Gastrocnemius medialis (tissue), 4 donors: ENCODE data around the gene LOXL3. TPM values are rescaled to one million over a fixed set of nuclear protein-coding genes. Genes with fewer than 3 reads are reported as not detected.

Source experiments
- ATAC-seq, 2 donors: fragments of 150-250 bp; one replicate each; pipeline ENCODE4 v1.9.1; 2016
- DNase-seq, 2 donors: peaks; one replicate each; pipeline ENCODE4 v3.0.0-alpha.2; 2019
- H3K27ac ChIP-seq, 4 donors: fragments of 200-600 bp; sonication (generic); 1 replicate in 1 of 4; 2 replicates in 3 of 4; pipeline ENCODE4 v1.5.1; 2016 to 2018; ENCODE audit warnings: mild to moderate bottlenecking in 2 of 4, moderate library complexity in 1 of 4
- H3K27me3 ChIP-seq, 3 donors: fragments of 200-600 bp; sonication (generic) in 2 of 3; 1 replicate in 1 of 3; 2 replicates in 2 of 3; pipeline versions ENCODE4 v1.5.1 to v1.6.0; 2016 to 2019; ENCODE audit warnings: mild to moderate bottlenecking in 1 of 3, moderate library complexity in 1 of 3
- H3K36me3 ChIP-seq, 2 donors: fragments of 200-600 bp; sonication (generic) in 1 of 2; one replicate each; pipeline ENCODE4 v1.5.1; 2017 to 2018
- H3K4me1 ChIP-seq, 2 donors: fragments of 200-600 bp; sonication (generic) in 1 of 2; one replicate each; pipeline ENCODE4 v1.5.1; 2016 to 2017; ENCODE audit warnings: mild to moderate bottlenecking in 2 of 2
- H3K4me3 ChIP-seq, 4 donors: fragments of 200-600 bp; sonication (generic) in 3 of 4; 1 replicate in 1 of 4; 2 replicates in 3 of 4; pipeline ENCODE4 v1.5.1; 2016 to 2019; ENCODE audit warnings: mild to moderate bottlenecking in 2 of 4
- H3K9me3 ChIP-seq, 3 donors: fragments of 200-600 bp; sonication (generic) in 2 of 3; 1 replicate in 1 of 3; 2 replicates in 2 of 3; pipeline ENCODE4 v1.5.1; 2016 to 2019
- POLR2A ChIP-seq, 2 donors: fragments of 450-650 bp; IDR thresholded peaks; one replicate each; pipeline ENCODE4 v1.6.1; 2017; ENCODE audit warnings: antibody characterized with exemption in 2 of 2, mild to moderate bottlenecking in 2 of 2, moderate library complexity in 2 of 2
- in situ Hi-C, 4 donors: fragments of 200-750 bp; cut with MboI; loops; one replicate each; pipeline versions ENCODE4 v1.15.0 to v1.8.0; 2017; ENCODE audit warnings: low sequenced_read_pairs in 4 of 4
- intact Hi-C: fragments of 100-400 bp; cut with DNase I; formaldehyde crosslinking; loops from one replicate; pipeline ENCODE4 v1.15.1; 2023; ENCODE audit warnings: low total_unique reads
- total RNA-seq, 4 donors: library from RNA; depleted of rRNA; stranded (reverse); fragments of >200 nt; gene quantifications; one replicate each; pipeline versions ENCODE4 v1.1.0 to v1.2.3, GENCODE V29; 2016
- TF ChIP-seq, protein P1 (sequence below), 5 experiments: fragments of 450-650 bp in 3 of 5; fragments of 200-600 bp in 2 of 5; sonication (generic) in 2 of 5; IDR thresholded peaks in 4 of 5; conservative IDR thresholded peaks in 1 of 5; 1 replicate in 4 of 5; 2 replicates in 1 of 5; pipeline ENCODE4 v1.5.1; 2016 to 2019; ENCODE audit warnings: antibody characterized with exemption in 5 of 5, mild to moderate bottlenecking in 3 of 5, moderate library complexity in 3 of 5

The LOXL3 gene
- total RNA-seq, 4 donors from 2014 or later, result 0.65 to 1.3 (median 0.95) TPM

GRCh38 chr2:74513605-74514367 lies 40.0 kb downstream of the LOXL3 start:
- ATAC-seq (no peak), DNase-seq (no peak)
- Histone ChIP-seq H3K4me3 (no peak overlapping the region), H3K4me1 (peaks cover 7 to 17% of the 10 kb centered on the region in 2 donors), H3K27me3 (peaks cover 79 to 93% (median 83%) of the 10 kb centered on the region in 3 donors), H3K36me3 (no peaks in the 10 kb centered on the region), H3K9me3 (no peaks in the 10 kb centered on the region), H3K27ac (no peak overlapping the region)
- intact Hi-C loops (no loop called here), in situ Hi-C loops (no loop called here)
- TF ChIP-seq, protein P1, sequence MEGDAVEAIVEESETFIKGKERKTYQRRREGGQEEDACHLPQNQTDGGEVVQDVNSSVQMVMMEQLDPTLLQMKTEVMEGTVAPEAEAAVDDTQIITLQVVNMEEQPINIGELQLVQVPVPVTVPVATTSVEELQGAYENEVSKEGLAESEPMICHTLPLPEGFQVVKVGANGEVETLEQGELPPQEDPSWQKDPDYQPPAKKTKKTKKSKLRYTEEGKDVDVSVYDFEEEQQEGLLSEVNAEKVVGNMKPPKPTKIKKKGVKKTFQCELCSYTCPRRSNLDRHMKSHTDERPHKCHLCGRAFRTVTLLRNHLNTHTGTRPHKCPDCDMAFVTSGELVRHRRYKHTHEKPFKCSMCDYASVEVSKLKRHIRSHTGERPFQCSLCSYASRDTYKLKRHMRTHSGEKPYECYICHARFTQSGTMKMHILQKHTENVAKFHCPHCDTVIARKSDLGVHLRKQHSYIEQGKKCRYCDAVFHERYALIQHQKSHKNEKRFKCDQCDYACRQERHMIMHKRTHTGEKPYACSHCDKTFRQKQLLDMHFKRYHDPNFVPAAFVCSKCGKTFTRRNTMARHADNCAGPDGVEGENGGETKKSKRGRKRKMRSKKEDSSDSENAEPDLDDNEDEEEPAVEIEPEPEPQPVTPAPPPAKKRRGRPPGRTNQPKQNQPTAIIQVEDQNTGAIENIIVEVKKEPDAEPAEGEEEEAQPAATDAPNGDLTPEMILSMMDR (IDR thresholded peaks at IDR 0.05 in 4 of 5, conservative IDR thresholded peaks at IDR 0.05 in 1 of 5), result no peak
- no peak for TF ChIP-seq POLR2A (IDR thresholded peaks at IDR 0.05)

DNA sequence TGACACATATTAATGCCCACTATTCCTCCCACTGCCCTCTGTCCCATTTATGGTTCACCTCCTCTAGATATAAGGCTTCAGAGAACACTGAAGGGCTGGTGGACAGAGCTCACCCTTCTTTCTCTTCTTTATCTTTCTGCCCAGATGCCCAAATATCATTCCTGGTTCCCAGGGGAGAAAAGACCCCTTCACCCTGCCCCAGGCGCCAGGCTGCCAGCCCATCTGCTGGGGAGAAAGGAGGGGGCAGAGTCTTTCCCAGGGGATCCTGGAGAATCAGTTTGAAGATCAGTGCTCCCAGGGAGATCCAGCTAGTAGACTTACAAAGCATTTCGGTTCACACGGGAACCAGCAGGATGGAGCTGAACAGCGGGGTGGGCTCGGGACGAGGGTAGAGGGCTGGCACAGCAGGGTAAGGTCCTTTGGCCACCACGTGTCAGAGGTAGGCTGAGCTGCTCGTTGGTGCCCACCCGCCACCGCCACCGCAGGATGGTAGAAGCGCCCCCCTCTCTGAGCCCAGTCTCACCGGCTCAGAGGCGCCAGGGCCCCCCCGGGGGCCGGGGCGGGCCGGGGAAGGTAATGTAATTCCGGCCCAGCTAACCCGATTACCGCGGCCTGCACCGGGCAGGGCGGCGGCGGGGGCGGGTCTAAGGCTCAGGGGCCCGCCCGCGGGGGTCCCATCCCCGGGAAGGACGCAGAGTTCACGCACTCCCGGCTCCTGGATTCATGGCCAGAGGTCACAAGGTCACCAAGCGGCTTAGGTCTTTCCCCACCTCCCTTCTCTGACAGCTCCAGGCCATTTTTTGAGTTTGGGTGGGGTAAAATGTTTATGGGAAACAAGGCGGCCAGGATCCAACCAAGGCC lies 40.8 kb downstream of the LOXL3 start:
- DNase-seq (no peak), ATAC-seq (no peak)
- TF ChIP-seq, protein P1 (IDR thresholded peaks at IDR 0.05 in 4 of 5, conservative IDR thresholded peaks at IDR 0.05 in 1 of 5), result no peak
- no peak for TF ChIP-seq POLR2A (IDR thresholded peaks at IDR 0.05)
- Histone ChIP-seq H3K4me1 (peaks cover 12 to 22% of the 10 kb centered on the region in 2 donors), H3K9me3 (no peaks in the 10 kb centered on the region), H3K36me3 (no peaks in the 10 kb centered on the region), H3K27ac (no peak overlapping the region), H3K4me3 (no peak overlapping the region), H3K27me3 (peaks cover 71 to 85% (median 82%) of the 10 kb centered on the region in 3 donors)
- intact Hi-C loops, result no loop called here
- in situ Hi-C loops, result no loop called here

GRCh38 chr2:74511104-74511989 lies 42.4 kb downstream of the LOXL3 start:
- ATAC-seq (no peak), DNase-seq (no peak)
- Histone ChIP-seq H3K27me3 (peaks cover 55 to 69% (median 66%) of the 10 kb centered on the region in 3 donors), H3K36me3 (no peaks in the 10 kb centered on the region), H3K27ac (no peak overlapping the region), H3K4me3 (no peak overlapping the region), H3K9me3 (no peaks in the 10 kb centered on the region), H3K4me1 (peaks cover 17 to 27% of the 10 kb centered on the region in 2 donors)
- TF ChIP-seq, protein P1 (IDR thresholded peaks at IDR 0.05 in 4 of 5, conservative IDR thresholded peaks at IDR 0.05 in 1 of 5), result no peak
- TF ChIP-seq POLR2A (IDR thresholded peaks at IDR 0.05), result no peak
- in situ Hi-C loops (no loop called here), intact Hi-C loops (no loop called here)

DNA sequence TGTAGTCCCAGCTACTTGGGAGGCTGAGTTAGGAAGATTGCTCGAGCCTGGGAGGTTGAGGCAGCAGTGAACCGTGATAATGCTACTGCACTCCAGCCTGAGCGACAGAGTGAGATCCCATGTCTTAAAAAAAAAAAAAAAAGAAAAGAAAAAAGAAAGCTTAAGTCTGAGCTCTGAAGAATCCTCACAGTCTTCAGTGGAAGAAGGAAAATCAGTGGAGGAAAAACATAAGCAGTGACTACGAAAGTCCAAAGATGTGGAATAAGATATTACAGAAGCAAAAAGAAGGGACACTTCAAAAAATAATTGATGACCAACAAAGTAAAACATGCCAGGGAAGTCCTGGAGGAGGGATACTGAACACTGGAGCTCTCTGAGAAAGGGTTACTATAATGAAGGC lies 43.5 kb downstream of the LOXL3 start:
- Histone ChIP-seq H3K4me1 (peaks cover 21 to 32% of the 10 kb centered on the region in 2 donors), H3K27me3 (peaks cover 44 to 62% (median 58%) of the 10 kb centered on the region in 3 donors), H3K9me3 (no peaks in the 10 kb centered on the region), H3K36me3 (peaks cover 0 to 10% of the 10 kb centered on the region in 2 donors), H3K4me3 (no peak overlapping the region), H3K27ac (no peak overlapping the region)
- DNase-seq (no peak), ATAC-seq (no peak)
- intact Hi-C loops (no loop called here), in situ Hi-C loops (no loop called here)
- TF ChIP-seq POLR2A (IDR thresholded peaks at IDR 0.05), result no peak
- TF ChIP-seq, protein P1 (IDR thresholded peaks at IDR 0.05 in 4 of 5, conservative IDR thresholded peaks at IDR 0.05 in 1 of 5), result no peak
